ENCODE data around the gene PBRM1. TPM values are rescaled to one million over a fixed set of nuclear protein-coding genes. Genes with fewer than 3 reads are reported as not detected.

The PBRM1 gene
- total RNA-seq, 1 experiment from 2014 or later = 74.2 TPM

DNA sequence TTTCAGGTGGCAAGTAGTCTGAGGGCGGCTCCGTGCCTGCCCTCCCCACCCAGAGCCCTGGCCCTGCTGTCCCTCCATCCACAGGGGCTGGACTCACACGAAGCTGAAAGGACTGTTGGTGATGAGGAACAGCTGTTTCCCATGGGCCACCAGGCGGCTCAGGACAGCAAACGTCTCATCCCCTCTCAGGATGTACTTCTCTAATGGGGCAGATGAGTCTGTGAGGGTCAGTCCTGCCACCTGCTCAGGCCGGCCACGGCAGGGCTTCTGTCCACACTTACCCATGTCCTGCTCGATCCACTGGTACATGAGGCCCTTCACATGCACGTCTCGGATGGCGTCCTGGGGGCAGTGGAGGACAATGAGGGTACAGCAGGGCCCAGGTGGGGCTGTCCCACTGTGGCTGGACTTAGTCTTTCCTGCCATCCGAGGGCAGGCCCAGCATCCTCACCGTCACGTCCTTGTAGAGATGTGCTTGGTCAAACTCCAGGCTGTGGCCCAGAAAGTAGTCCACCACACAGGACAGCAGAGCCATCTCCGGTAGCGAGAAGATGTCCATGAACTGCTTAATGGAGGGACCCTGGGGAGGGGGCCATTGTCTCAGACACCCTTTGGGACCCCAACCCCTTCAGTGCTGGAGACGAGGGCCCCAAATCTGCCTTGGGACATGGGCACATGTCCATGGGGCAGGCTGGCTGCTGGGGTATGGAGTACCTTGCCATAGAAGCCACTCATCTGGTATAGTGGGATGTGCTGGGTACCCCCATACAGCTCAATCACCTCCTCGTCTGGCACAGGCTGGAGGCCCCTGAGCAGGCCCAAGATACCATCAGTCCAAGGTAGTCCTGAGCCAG lies 157.8 kb downstream of the PBRM1 start:
- Histone ChIP-seq H3K4me2 (ENCODE audit: insufficient read depth, insufficient read length, low read length) (no peak overlapping the region), H3K18ac (ENCODE audit: insufficient read length, low read depth, low read length) (no peak overlapping the region), H3K9ac (ENCODE audit: extremely low read depth, insufficient read length, low read length) (no peak overlapping the region), H3K23me2 (ENCODE audit: insufficient read length, low read depth, low read length, poor library complexity, severe bottlenecking) (peaks cover 8% of the 10 kb centered on the region), H2BK20ac (ENCODE audit: low read depth, low read length, poor library complexity, severe bottlenecking) (no peak overlapping the region), H4K20me1 (ENCODE audit: control insufficient read depth, insufficient read depth, insufficient read length) (no peaks in the 10 kb centered on the region), H3K9me3 (ENCODE audit: control insufficient read depth, low read depth, low read length) (no peaks in the 10 kb centered on the region), H3K23ac (ENCODE audit: insufficient read length, low read depth, low read length) (no peak overlapping the region), H2BK12ac (ENCODE audit: insufficient read length, low read depth, low read length) (no peak overlapping the region), H2AK5ac (ENCODE audit: insufficient read length, low read length) (no peak overlapping the region), H3K27ac (ENCODE audit: insufficient read length, low read depth, low read length) (no peak overlapping the region), H3K79me2 (ENCODE audit: insufficient read depth, low read length) (peaks cover 2% of the 10 kb centered on the region; the same call in 1 of the 2 replicates), H3K27me3 (ENCODE audit: insufficient read depth, low read length) (no peaks in the 10 kb centered on the region), H2BK15ac (ENCODE audit: low read depth, low read length) (no peak overlapping the region), H4K91ac (ENCODE audit: insufficient read length, low read depth, low read length) (no peak overlapping the region), H4K5ac (ENCODE audit: insufficient read length, low read depth, low read length) (no peak overlapping the region), H4K8ac (replicated peaks; ENCODE audit: insufficient read length, low read depth, low read length) (no peak overlapping the region), H3K4ac (ENCODE audit: low read depth, low read length) (no peak overlapping the region), H3K14ac (ENCODE audit: insufficient read depth, low read length) (no peak overlapping the region), H3K56ac (ENCODE audit: insufficient read length, low read depth, low read length) (no peak overlapping the region), H3K79me1 (ENCODE audit: insufficient read depth, low read depth, low read length, poor library complexity, severe bottlenecking) (no peaks in the 10 kb centered on the region), H2BK120ac (ENCODE audit: low read depth, low read length, poor library complexity, severe bottlenecking) (no peak overlapping the region), H3T11ph (ENCODE audit: low read length) (no peak overlapping the region), H2BK5ac (ENCODE audit: insufficient read length, low read length) (no peak overlapping the region), H3K4me1 (ENCODE audit: insufficient read depth, low read length) (no peaks in the 10 kb centered on the region), H2AFZ (ENCODE audit: low read length) (no peak overlapping the region)
- peaks cover 9 to 10% of the 10 kb centered on the region in 2 experiments for H3K4me1 Mint-ChIP-seq
- H3K4me3 Mint-ChIP-seq = no peak overlapping the region
- no peak for DNase-seq
- TF ChIP-seq, protein P1, sequence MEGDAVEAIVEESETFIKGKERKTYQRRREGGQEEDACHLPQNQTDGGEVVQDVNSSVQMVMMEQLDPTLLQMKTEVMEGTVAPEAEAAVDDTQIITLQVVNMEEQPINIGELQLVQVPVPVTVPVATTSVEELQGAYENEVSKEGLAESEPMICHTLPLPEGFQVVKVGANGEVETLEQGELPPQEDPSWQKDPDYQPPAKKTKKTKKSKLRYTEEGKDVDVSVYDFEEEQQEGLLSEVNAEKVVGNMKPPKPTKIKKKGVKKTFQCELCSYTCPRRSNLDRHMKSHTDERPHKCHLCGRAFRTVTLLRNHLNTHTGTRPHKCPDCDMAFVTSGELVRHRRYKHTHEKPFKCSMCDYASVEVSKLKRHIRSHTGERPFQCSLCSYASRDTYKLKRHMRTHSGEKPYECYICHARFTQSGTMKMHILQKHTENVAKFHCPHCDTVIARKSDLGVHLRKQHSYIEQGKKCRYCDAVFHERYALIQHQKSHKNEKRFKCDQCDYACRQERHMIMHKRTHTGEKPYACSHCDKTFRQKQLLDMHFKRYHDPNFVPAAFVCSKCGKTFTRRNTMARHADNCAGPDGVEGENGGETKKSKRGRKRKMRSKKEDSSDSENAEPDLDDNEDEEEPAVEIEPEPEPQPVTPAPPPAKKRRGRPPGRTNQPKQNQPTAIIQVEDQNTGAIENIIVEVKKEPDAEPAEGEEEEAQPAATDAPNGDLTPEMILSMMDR (conservative IDR thresholded peaks at IDR 0.05) = no peak
- WGBS (ENCODE audit: extremely low coverage, insufficient read length, low lambda C conversion rate) = no CpG with 5 or more reads among the region's 18 CpGs
- no peak overlapping the region for H3K27ac Mint-ChIP-seq
- H3K36me3 Mint-ChIP-seq (ENCODE audit: insufficient read depth in 1 of 3, low read depth in 3 of 3) = peaks cover 28 to 64% (median 62%) of the 10 kb centered on the region in 3 experiments; a peak in 6 of 7 replicates
- no peaks in the 10 kb centered on the region for H3K9me3 Mint-ChIP-seq
- H3K27me3 Mint-ChIP-seq (ENCODE audit: low read depth) = no peaks in the 10 kb centered on the region; the same call in 1 of the 2 replicates

Measured in H9 (cell line).